ENCODE results near the gene SINHCAF. TPM values are rescaled to one million over a fixed set of nuclear protein-coding genes. Genes with fewer than 3 reads are reported as not detected.

Gene SINHCAF
- total RNA-seq, 4 donors from 2014 or later, result 19.2 to 41.3 (median 25.7) TPM

GRCh38 chr12:31339831-31340622 is 14.1 kb upstream of the SINHCAF start:
- Histone ChIP-seq H3K27me3 (no peaks in the 10 kb centered on the region), H3K27ac (replicated peaks in 1 of 4) (no peak overlapping the region), H3K4me3 (no peak overlapping the region), H3K36me3 (no peaks in the 10 kb centered on the region), H3K4me1 (no peaks in the 10 kb centered on the region), H3K9me3 (no peaks in the 10 kb centered on the region)
- 90% methylated on average over 10 of the region's 10 CpGs for WGBS
- intact Hi-C loops (cut with DNase I), result no loop called here
- TF ChIP-seq EP300 (IDR thresholded peaks at IDR 0.05) (no peak), CTCF (IDR thresholded peaks at IDR 0.05) (no peak), POLR2AphosphoS5 (IDR thresholded peaks at IDR 0.05) (no peak)
- no peak for DNase-seq (ENCODE audit: extremely low spot score)

GRCh38 chr12:31337952-31338351 is 12.0 kb upstream of the SINHCAF start:
- intact Hi-C loops (cut with DNase I), result no loop called here
- no peak for DNase-seq (ENCODE audit: extremely low spot score)

GRCh38 chr12:31331242-31331641 is 5.3 kb upstream of the SINHCAF start:
- Histone ChIP-seq H3K4me1 (peaks cover 0 to 7% (median 2%) of the 10 kb centered on the region in 4 donors), H3K27ac (replicated peaks in 1 of 4) (no peak overlapping the region), H3K9me3 (no peaks in the 10 kb centered on the region), H3K36me3 (no peaks in the 10 kb centered on the region), H3K27me3 (no peaks in the 10 kb centered on the region), H3K4me3 (no peak overlapping the region)
- WGBS, result 80% methylated on average over 4 of the region's 4 CpGs
- no peak for DNase-seq (ENCODE audit: extremely low spot score)
- TF ChIP-seq POLR2AphosphoS5 (IDR thresholded peaks at IDR 0.05) (no peak), POLR2A (IDR thresholded peaks at IDR 0.05; ENCODE audit: low read depth) (no peak), EP300 (IDR thresholded peaks at IDR 0.05) (no peak)
- intact Hi-C loops (cut with DNase I), result no loop called here

More at GRCh38 chr12:31337952-31338351, 12.0 kb upstream of the SINHCAF start:
- TF ChIP-seq EP300 (IDR thresholded peaks at IDR 0.05) (no peak), POLR2AphosphoS5 (IDR thresholded peaks at IDR 0.05) (no peak), POLR2A (IDR thresholded peaks at IDR 0.05; ENCODE audit: low read depth) (no peak), CTCF (IDR thresholded peaks at IDR 0.05) (no peak)
- H3K4me3 ChIP-seq, result no peak overlapping the region
- H3K4me1 ChIP-seq, result no peaks in the 10 kb centered on the region
- H3K9me3 ChIP-seq, result no peaks in the 10 kb centered on the region
- no peaks in the 10 kb centered on the region for H3K36me3 ChIP-seq
- no peak overlapping the region for H3K27ac ChIP-seq (replicated peaks in 1 of 4)
- H3K27me3 ChIP-seq, result no peaks in the 10 kb centered on the region
- WGBS, result 82% methylated on average over 4 of the region's 4 CpGs

- intact Hi-C loops (cut with DNase I), result no loop called here
- H3K4me1 ChIP-seq, result peaks cover 5 to 22% (median 18%) of the 10 kb centered on the region in 4 donors
- DNase-seq (ENCODE audit: extremely low spot score), result no peak
- WGBS, result 57% methylated on average over 20 of the region's 20 CpGs
- H3K36me3 ChIP-seq, result no peaks in the 10 kb centered on the region
- peak overlapping the region; percentile 89 to 95 (median 92) for H3K27ac ChIP-seq (replicated peaks in 1 of 4)
- TF ChIP-seq EP300 (IDR thresholded peaks at IDR 0.05) (no peak), POLR2AphosphoS5 (IDR thresholded peaks at IDR 0.05) (no peak), POLR2A (IDR thresholded peaks at IDR 0.05; ENCODE audit: low read depth) (no peak), CTCF (IDR thresholded peaks at IDR 0.05) (no peak)
- no peaks in the 10 kb centered on the region for H3K27me3 ChIP-seq
- H3K4me3 ChIP-seq, result peak overlapping the region; percentile 75 to 88 (median 85)
- no peaks in the 10 kb centered on the region for H3K9me3 ChIP-seq
These were observed 1.0 kb upstream of the SINHCAF start for GRCh38 chr12:31326736-31327659.

- H3K27me3 ChIP-seq, result no peaks in the 10 kb centered on the region
- intact Hi-C loops (cut with DNase I), result no loop called here
- H3K36me3 ChIP-seq, result no peaks in the 10 kb centered on the region
- no peaks in the 10 kb centered on the region for H3K9me3 ChIP-seq
- H3K4me3 ChIP-seq, result peak overlapping the region; percentile 75 to 88 (median 85)
- WGBS, result 1% methylated on average over 20 of the region's 36 CpGs
- DNase-seq (ENCODE audit: extremely low spot score), result no peak
- peak overlapping the region; percentile 89 to 95 (median 92) for H3K27ac ChIP-seq (replicated peaks in 1 of 4)
- peaks cover 5 to 33% (median 30%) of the 10 kb centered on the region in 4 donors for H3K4me1 ChIP-seq
- TF ChIP-seq CTCF (IDR thresholded peaks at IDR 0.05), result no peak
- TF ChIP-seq POLR2AphosphoS5 (IDR thresholded peaks at IDR 0.05), result no peak
- TF ChIP-seq POLR2A (IDR thresholded peaks at IDR 0.05; ENCODE audit: low read depth), result no peak
- no peak for TF ChIP-seq EP300 (IDR thresholded peaks at IDR 0.05)
These were observed 450 bp downstream of the SINHCAF start for GRCh38 chr12:31325524-31325875.

All from esophagus muscularis mucosa (tissue), 4 donors.